Hepatocyte (in vitro differentiated cells): ENCODE results near the gene SLC27A3.

Source experiments
- CTCF ChIP-seq: fragments of 200-600 bp; sonication (generic); IDR thresholded peaks from 2 replicates; pipeline ENCODE4 v1.5.1; 2016; ENCODE audit warnings: antibody characterized with exemption, mild to moderate bottlenecking; ENCODE audit not compliant: poor library complexity
- EZH2 ChIP-seq: fragments of 200-600 bp; sonication (generic); IDR thresholded peaks from 2 replicates; pipeline ENCODE4 v1.6.1; 2016; ENCODE audit warnings: antibody characterized with exemption, mild to moderate bottlenecking, borderline replicate concordance
- EZH2phosphoT487 ChIP-seq: fragments of 200-600 bp; sonication (generic); IDR thresholded peaks from one replicate; pipeline ENCODE4 v1.6.1; 2018; ENCODE audit warnings: antibody characterized with exemption, mild to moderate bottlenecking, low read depth, moderate library complexity; ENCODE audit not compliant: unreplicated experiment, severe bottlenecking

- TF ChIP-seq CTCF = no peak
- no peak for TF ChIP-seq EZH2
- no peak for TF ChIP-seq EZH2phosphoT487
Observed at GRCh38 chr1:153801786-153802697, 26.8 kb downstream of the SLC27A3 start.
